ENCODE results near the gene TRAF6.
"Not testable (repeated sequence)": the region's sequence is repeated elsewhere in the genome, so short reads cannot be mapped to it uniquely, and the experiment has no call there.

The TRAF6 gene

DNA sequence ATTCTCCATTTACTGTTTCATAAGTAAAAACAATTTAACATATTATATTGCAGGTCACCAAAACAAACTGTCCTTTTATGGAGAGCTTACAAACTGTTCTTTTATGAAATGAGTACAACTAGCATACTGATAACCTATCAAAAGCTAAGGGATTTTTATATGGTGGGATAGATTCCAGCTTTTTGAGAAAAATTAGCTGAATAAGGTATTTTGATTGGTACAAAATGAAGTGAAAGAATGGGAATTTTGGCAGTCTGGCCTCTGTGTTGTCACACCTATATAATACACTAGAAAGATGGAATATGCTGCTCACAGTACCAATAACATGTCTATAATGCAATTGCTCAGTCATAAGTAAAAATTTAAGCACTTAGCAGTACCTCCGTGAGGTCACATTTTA lies 11.4 kb downstream of the TRAF6 start:
- DNase-seq (ENCODE audit: low spot score) (no peak), FAIRE-seq (no peak)

DNA sequence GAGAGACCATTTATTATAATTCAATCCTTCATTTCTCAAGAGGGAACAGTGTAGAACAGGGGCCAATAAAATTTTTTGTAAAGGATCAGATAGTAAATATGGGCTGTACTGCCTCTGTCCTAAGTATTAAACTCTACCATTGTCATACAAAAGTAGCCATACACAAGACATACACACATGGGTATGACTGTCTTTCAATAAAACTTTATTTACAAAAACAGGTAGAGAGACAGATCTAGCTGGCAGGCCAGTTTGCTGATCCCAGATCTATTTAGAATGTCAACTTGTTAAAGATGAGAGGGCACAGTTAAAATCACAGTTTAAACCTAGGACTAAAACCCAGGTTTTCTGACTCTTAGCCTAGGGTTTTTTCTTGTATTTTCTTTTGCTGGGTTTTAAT lies 16.7 kb downstream of the TRAF6 start:
- DNase-seq (ENCODE audit: low spot score), result no peak
- no peak for FAIRE-seq

DNA sequence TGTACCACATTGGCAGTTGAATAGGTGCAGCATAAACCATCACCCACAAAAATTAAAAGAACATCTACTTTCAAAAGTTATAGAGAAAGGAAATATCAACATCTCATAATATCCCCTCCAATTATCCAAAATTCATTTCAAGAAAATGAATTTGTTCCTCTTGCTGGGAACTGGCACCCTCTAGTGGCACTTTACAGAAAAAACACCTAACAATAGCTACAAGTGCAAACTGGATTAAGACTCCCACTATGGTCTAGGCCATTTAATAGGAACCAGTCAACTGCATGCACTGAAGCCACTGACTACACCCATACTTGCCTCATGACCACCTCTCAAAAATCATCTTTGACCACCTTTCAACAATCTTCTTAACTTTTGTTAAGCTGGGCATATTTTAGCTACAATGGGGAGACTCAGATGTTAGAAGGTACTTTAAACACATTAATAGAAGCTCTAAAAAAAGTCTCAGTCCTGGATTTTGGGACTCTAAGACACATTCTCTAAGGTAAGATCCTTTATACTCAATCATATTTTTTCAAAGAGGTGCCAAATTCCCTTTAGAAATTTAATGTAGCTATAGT lies 17.3 kb downstream of the TRAF6 start:
- FAIRE-seq (peak; percentile 67), DNase-seq (ENCODE audit: low spot score) (peak; percentile 24)

DNA sequence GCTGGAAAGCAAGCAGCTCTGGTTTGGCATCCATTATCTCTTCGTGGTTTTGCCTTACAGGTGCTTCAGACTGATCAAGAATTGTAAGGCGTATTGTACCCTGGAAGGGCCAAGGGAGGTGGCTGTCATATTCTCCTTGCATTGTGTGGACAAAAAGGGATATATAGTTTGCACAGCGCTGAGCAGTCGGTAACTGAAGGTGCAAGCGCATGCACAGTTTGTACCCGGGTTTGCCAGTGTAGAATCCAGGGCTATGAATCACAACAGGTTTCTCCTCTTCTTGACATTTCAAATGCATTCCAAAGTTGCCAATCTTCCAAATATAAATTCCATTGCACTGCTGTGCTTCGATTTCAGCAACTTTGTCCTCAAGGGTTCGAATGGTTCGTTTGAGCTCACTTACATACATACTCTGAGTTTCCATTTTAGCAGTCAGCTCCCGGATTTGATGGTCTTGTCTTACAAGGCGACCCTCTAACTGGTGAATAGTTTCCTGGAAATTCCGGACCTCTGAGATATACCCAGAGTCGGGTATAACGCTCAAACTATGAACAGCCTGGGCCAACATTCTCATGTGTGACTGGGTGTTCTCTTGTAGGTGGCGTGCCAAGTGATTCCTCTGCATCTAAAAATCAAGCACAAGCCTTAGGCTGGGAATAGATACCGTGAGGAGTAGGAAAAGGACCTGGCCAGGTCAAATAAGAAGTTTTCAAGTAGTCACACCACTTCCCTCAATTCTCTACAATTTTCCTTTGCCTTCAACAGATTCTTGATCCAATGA lies 19.9 kb downstream of the TRAF6 start:
- no peak for FAIRE-seq
- no peak for DNase-seq (ENCODE audit: low spot score)

DNA sequence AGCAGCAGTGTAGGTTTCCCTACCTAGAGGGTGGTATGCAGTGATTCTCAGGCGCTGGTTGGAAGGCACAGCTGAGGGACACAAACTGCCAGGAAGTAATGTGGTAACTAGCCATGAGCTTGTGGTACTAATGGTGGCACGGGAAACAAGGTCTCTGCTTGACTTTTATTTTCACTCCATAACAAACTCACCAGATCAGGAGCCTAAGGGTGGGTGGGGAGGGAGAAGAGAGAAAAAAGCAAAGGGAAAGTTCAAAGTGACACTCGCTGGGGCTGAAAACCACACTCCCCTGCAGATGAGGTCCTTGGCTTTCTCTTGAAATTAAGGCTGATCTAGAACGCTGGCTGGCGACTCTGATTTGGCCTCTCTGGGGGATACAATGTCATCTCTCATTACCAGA lies 22.0 kb downstream of the TRAF6 start:
- DNase-seq (ENCODE audit: low spot score) (no peak), FAIRE-seq (no peak)

DNA sequence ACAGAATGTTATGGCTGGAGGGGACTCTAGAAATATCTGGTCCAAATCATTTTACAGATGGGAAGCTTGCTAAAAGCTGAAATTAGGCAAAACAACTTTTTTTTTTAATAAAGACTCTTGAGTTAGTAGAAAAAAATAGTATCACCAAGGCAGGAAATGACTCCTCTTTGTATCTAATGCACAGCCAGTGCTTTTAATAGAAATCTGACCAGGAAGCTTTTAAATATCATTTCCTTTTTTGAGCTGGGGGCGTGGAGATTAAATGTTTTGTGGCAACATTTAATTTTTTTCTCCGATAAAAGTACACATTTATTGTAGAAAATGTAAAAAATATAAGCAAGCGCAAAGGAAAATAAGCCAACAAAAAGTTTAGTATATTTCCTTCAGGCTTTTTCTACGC lies 22.5 kb downstream of the TRAF6 start:
- DNase-seq (ENCODE audit: low spot score) (no peak), FAIRE-seq (no peak)

DNA sequence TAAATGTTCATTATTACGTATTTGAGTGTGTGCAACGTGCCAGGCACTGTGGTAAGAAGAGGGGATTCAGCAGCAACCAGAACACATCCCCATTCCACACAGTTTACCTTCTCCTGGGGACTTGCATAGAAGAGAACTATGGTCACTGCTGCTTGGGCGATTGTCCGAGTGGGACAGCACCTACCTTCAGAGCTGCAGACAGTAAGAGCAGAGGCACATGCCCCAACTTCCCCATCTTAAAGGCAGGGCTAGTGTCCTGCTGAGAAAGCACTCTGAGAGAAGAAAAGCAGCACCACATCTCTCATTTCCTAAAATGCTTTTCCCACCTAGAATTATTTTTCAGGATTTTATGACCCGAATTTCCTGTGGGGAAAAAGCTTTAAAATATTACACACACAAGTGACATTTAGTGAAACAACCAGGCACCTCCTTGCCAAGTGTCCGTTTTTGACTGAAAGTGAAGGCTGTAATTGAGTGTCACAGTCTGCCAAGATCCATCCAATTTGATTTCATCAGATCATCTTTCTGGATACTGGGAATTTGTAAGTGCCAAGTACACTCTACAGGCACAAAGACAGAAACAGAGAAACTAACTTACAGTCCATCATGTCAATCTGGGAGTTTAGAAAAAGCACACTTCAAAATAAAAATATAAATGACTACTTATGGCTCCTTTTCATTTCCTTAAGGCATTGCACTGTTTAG lies 24.6 kb downstream of the TRAF6 start:
- FAIRE-seq (no peak), DNase-seq (ENCODE audit: low spot score) (no peak)

DNA sequence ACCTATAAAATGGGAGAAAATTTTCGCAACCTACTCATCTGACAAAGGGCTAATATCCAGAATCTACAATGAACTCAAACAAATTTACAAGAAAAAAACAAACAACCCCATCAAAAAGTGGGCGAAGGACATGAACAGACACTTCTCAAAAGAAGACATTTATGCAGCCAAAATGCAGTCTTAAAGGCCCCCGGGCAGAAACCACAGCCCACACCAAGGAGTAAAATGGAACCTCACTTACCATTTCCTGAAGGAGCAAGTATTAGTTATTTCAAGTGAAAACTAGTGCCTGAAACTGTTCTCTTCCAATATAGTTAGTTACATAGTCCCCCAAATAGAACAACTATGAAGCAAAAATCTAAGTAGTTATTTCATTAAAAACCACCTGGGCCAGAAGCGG lies 27.0 kb downstream of the TRAF6 start:
- not testable (repeated sequence) for DNase-seq (ENCODE audit: low spot score); FAIRE-seq

DNA sequence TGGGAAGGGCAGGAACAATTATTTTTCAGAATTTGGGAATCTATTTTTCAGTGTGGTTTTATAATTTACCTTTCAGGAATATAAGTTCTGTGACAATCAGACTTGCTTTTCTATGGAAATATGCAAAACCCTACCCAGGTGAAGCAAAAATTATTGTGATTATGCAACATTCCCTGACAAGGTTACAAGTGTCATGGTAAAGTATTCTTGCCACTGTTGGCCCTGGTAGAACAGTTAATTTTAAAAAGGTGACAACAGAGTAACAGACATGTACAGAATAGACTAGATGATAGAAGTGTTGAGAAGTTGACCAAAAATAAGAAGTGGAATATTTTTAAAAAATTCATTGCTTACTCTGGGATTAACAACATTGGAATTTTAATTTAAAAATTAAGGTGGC lies 29.2 kb downstream of the TRAF6 start:
- no peak for FAIRE-seq

DNA sequence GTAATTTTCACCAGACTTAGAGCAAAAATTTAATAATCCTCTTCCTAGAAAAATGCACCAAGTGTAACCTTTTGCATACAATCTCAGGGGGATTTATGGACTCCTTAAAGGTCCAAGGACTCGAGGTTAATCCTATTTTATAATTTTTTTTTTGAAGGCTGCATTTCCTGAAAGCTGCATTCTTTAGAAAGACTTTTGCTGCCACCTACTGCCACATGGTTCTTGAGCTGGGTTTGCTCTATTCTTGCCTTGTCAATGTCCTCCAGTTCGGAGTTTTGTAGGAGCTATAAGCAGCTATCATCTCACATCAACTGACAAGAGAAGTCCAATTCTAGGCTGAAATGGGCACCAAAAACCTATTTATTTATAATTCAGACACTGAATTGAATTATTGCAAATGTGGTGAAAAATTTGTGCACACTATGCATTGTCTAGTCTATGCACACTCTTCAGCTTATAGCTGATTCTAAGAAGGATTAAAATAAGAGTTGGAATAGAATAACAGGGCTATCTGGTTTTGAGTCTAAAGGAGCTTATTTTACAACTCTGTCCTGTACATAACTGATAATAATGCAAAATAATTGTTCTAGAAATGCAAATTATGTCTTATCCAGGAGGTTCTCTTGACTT lies 31.3 kb downstream of the TRAF6 start:
- peak; percentile 37 for DNase-seq (ENCODE audit: low spot score)

More for the DNA sequence above, 29.2 kb downstream of the TRAF6 start:
- no peak for DNase-seq (ENCODE audit: low spot score)

DNA sequence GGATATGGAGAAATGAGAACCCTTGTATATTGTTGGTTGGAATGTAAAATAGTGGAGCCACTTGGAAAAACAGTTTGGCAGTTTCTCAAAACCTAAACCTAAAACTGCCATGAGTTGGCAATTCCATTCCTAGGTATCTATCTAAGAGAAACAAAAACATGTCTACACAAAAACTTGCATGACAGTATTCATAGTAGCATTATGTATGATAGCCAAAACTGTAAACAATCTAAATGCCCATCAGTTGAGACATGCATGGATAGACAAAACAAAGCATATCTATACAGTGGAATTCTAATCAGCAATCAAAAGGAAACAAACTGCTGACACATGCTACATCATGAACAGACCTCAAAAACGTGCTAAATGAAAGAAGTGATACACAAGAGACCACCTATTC lies 34.9 kb downstream of the TRAF6 start:
- FAIRE-seq, result no peak
- DNase-seq (ENCODE audit: low spot score), result no peak

More for the DNA sequence above, 31.3 kb downstream of the TRAF6 start:
- peak; percentile 22 for FAIRE-seq

DNA sequence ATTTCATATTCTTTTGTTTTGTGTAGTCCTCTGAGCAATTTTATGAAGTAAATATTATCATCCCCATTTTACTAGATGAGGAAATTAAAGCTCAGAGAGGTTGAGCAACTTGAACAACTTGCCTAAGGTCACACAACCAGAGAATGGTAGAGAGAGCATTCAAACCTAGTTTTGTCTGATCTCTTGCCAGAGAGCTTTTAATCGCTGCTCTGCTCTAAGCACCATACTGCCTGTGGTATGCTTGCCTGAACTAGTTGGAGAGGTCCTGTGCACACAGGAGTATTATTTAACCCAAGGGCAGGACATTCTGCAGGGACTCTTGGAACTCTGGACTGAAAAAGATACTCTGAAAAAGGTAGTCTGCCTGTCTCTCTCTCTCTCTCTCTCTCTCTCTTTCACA lies 38.5 kb downstream of the TRAF6 start:
- DNase-seq (ENCODE audit: low spot score) (no peak), FAIRE-seq (no peak)

DNA sequence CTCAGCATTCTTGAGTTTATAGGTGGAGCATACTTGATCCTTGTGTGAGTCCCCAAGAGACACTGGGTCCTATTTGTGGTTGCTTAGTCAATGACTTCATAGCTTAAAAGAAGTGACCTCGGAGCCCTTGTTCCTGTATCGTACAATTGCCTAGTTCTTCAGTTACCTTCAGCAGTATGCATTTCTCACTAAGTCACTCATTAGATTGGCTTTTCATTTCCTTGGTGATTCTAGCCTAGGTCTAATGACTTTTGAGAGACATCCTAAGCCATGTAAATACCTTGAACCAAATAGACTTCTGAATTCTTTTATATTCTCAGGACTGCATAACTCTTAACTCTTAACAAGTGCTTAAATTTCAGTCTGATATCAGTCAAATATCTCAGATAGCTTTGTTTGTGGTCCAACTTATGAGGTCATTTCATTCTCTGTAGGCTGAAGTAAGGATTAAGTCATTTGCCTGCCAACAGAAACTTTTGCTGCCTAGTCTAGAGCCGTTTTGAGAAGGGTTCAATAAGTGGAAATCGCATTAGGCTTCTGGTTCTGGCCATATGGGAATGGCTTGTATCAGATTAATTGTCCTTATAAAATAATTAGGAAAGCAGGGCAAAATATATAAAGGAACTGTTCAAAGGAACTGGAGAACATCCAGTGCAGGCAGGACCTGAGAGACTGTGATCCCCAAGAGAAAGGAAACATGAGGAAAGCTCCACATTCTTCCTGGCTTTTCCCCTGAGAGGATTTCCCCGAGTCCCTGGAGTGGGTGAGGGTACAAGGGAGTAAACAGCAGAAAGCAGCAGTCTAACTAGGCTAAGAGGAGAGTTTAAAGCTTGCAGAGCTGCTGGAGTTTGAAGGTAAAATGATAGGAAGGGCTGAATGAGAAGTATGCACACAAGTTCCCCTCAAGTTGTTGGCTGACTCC lies 39.9 kb downstream of the TRAF6 start:
- FAIRE-seq (peak; percentile 81), DNase-seq (ENCODE audit: low spot score) (peak; percentile 85)

DNA sequence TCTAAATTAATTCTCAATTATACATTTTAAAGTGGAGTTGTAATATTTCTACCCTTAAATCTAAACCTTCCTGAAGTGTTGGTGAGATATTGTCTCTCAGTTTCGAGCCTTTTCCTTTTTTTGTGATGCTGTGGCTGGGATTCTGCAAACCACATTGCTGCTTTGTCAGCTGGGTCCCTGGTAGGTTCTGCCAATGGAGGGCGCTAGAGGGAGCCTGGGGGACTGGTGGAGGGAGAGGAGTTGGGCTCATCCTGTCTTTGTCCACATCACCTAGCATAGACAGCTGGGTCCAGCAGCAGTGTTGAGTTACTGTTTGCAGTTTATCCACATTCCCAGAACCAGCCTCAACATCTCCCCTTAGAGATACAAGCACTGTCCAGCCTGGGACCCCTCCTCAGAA lies 41.0 kb downstream of the TRAF6 start:
- peak; percentile 40 for DNase-seq (ENCODE audit: low spot score)
- no peak for FAIRE-seq

DNA sequence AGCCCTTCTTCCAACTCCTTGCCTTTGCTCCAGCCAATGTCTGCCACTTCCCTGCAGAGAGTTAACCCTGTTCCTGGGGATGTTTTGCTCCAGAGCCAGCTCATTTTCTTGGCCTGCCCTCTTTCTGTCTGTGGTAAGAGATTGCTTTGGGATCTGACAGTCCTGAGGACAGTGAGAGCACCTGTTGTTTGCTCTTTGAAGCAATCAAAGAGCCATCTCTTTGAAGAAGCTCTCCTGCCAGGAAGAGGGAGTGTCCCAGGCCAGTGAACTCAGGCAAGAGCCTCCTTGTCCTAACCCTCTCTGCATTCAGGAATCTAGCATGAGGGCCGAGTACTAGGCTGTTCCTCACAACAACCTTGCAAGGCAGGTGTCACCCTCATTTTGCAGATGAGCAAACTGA lies 42.2 kb downstream of the TRAF6 start:
- DNase-seq (ENCODE audit: low spot score) (no peak), FAIRE-seq (no peak)

DNA sequence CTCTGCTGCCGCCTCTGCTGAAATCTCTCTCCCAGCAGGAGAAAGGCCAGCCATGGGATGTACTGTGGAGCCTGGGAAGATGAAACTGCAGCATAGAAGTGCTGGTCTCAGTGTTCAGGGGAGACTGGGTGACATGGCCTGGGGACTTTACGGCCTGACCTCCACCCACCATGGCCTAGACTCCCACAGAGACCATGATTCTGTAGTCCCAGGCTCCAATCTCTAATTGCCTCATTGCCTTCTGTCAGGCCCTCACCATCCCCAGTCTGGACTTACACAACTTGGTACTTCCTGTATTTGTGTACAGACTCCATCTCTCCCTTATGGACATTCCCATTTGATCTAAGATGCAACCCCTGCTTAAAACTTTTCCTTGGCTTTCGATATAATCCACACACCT lies 43.1 kb downstream of the TRAF6 start:
- no peak for FAIRE-seq

DNA sequence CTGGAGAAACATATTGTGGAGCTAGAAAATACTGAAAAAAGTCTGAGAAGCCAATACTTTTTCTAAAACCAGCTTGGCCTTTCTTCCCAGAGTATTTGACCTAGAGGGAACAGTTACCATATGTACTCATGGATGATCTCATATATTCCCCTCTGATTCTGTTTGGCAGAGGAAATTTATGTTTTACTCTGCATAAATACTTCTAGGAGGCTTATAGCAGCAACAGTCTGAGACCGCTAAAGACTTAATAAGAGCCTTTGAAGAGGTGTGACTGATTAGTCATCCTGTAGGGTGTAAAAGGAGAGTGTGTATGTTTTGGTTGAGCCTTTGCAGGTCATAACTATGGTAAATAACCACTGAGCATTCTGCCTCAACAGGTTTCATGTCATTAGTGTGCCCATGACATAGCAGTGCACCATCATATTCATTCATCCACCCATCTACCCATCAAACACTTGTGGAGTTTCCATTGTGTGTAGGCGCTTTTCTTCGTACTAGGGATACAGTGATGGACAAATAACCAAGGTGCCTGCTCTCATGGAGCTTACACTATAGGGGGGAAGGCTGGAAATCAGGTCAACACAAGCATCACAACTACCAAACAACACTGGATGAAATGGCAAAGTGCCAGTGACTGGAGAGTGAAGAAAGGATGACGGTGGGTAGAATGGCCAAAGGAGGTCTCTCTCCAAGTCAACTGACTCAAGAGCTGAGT lies 44.5 kb downstream of the TRAF6 start:
- FAIRE-seq, result no peak
- no peak for DNase-seq (ENCODE audit: low spot score)

More for the DNA sequence above, 43.1 kb downstream of the TRAF6 start:
- DNase-seq (ENCODE audit: low spot score), result no peak

DNA sequence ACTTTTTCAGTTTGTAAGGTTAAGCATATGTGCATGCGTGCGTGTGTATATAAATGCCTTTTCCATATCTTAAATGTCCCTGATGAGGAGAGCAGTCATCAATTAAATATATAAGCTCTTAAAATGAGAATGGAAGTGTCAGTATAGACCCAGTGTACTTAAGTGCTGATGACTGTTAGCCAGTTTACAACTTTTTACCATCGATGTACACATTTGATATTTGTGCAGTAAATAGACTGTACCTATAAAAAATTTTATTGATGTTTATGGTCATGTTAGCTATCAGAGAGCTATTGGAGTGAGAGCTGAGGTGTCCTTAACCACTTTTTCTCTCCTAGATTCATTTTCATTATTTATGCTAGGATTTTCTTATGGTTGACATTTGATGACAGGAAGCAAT lies 45.4 kb downstream of the TRAF6 start:
- no peak for FAIRE-seq
- DNase-seq (ENCODE audit: low spot score), result no peak

DNA sequence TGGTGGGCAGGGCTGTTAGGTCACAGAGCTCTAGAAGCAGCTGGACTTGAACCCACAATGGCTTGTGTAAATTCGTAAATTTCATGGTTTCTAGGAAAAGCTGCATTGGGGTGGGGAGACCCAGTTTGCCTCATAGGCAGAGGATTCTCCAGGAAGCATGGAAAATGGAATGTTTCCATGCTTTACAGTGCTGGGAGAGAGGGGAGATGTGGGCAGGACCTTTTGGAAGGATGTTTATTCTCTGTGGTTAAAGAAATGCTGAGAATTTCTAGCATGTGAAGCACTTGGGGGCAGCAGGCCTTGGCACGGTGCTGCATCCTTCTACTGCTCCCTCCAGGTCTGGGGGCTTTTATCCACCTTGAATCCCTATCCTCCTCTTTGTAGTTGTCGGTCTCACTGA lies 46.3 kb downstream of the TRAF6 start:
- FAIRE-seq, result no peak

DNA sequence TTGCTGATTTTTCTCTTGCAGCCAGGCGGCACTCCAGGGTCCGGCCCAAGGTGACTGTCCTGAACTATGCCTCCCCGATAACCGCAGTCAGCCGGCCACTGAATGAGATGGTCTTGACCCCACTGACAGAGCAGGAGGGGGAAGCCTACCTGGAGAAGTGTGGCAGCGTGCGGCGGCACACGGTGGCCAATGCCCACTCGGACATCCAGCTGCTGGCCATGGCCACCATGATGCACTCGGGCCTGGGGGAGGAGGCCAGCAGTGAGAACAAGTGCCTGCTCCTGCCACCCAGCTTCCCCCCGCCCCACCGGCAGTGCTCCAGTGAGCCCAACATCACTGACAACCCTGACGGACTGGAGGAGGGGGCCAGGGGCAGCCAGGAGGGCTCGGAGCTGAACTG lies 47.8 kb downstream of the TRAF6 start:
- FAIRE-seq, result no peak
- DNase-seq (ENCODE audit: low spot score), result no peak

More for the DNA sequence above, 46.3 kb downstream of the TRAF6 start:
- DNase-seq (ENCODE audit: low spot score), result no peak

All from RCC 7860 (cell line).